Esophagus squamous epithelium (tissue), 4 donors: Measurements from ENCODE around the gene DDR2.

Experiments
- POLR2A ChIP-seq, 4 donors: fragments of 450-650 bp; IDR thresholded peaks; one replicate each; pipeline ENCODE4 v1.6.1; 2017; ENCODE audit warnings: antibody characterized with exemption in 4 of 4, mild to moderate bottlenecking in 4 of 4, moderate library complexity in 3 of 4
- TF ChIP-seq, protein P1 (sequence below), 6 experiments: fragments of 450-650 bp in 4 of 6; fragments of 200-600 bp in 2 of 6; sonication (generic) in 2 of 6; IDR thresholded peaks; one replicate each; pipeline ENCODE4 v1.5.1; 2016 to 2019; ENCODE audit warnings: antibody characterized with exemption in 6 of 6, mild to moderate bottlenecking in 4 of 6, moderate library complexity in 4 of 6

DNA sequence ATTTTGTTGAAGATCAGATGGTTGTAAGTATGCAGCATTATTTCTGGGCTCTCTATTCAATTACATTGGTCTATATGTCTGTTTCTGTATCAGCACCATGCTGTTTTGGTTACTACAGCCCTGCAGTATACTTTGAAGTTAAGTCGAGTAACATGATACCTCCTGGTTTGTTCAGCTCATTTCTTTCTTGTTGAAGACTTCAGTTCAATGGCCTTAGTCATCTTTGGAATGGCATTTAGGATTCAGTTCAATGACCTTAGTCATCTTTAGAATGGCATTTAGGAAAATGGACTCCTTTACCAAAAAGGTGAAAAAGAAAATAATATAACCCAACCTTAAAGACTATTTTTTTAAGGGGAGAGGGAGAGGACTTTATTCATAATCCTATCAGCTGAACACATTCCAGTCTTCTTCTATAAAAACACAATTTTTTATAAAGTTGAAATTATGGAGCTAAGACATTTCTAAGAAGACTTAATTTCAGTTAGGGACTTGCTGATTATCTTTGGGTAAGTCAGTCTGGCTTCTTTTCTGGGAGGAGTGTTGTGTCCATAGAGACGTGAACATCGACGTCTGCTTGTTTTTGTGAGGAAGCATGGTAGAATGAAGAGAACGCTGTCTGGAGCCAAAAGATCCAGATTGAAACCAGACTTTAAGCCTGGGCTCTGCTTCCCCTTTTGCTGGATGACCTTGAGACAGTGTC is 48.3 kb downstream of the DDR2 start:
- TF ChIP-seq, protein P1, sequence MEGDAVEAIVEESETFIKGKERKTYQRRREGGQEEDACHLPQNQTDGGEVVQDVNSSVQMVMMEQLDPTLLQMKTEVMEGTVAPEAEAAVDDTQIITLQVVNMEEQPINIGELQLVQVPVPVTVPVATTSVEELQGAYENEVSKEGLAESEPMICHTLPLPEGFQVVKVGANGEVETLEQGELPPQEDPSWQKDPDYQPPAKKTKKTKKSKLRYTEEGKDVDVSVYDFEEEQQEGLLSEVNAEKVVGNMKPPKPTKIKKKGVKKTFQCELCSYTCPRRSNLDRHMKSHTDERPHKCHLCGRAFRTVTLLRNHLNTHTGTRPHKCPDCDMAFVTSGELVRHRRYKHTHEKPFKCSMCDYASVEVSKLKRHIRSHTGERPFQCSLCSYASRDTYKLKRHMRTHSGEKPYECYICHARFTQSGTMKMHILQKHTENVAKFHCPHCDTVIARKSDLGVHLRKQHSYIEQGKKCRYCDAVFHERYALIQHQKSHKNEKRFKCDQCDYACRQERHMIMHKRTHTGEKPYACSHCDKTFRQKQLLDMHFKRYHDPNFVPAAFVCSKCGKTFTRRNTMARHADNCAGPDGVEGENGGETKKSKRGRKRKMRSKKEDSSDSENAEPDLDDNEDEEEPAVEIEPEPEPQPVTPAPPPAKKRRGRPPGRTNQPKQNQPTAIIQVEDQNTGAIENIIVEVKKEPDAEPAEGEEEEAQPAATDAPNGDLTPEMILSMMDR (IDR thresholded peaks at IDR 0.05): no peak
- TF ChIP-seq POLR2A (IDR thresholded peaks at IDR 0.05): no peak
